Measurements from ENCODE around the gene ASCC2.
"Not testable (repeated sequence)": the region's sequence is repeated elsewhere in the genome, so short reads cannot be mapped to it uniquely, and the experiment has no call there.

ASCC2 gene

DNA sequence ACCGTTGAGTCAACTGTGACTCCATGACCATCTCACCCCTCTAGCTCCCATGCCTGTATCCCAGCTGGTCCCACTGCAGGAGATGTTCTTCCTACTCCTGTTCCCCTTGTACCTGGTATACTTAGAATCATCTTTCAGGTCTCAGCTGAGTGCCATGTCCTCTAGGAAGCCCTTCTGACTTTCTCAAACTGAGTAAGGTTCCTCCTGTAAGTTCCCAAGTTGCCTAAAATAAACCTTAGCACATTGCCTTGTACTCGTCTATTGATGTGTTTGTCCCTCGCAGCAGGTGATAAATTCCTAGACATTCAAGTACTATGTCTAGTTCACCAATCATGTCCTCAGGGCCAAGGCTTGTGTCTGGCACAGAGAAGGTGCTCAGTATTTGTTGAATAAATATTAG lies 18.4 kb upstream of the ASCC2 start:
- no peak for DNase-seq

DNA sequence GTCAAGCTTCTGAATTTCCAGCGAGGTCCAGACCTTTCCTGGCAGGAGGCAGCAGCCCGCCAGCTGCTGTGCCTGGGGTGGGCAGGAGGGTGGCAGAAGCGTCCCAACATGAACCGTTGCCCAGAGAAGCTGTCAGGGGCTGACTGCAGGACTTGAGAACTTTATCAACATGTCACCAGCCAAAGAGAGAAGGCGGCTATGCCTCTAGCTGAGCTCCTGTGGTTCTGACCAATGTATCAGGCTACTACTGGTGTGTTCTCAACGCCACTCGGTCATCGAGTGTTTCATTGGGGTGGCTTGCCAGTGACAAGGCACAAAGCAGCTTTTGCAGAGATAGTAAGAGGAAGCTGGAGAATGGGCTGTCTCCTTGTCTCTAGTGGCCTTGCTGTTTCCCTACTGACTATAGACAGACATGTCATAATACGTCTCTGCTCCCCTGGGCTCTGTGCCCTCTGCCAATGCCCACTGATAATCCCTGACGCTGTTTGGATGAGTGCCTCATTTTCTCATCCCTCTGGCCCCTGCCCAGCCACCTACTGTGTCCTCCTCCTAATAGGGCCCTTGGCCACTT lies 17.6 kb upstream of the ASCC2 start:
- DNase-seq: peak; percentile 63 to 73 (median 68)

DNA sequence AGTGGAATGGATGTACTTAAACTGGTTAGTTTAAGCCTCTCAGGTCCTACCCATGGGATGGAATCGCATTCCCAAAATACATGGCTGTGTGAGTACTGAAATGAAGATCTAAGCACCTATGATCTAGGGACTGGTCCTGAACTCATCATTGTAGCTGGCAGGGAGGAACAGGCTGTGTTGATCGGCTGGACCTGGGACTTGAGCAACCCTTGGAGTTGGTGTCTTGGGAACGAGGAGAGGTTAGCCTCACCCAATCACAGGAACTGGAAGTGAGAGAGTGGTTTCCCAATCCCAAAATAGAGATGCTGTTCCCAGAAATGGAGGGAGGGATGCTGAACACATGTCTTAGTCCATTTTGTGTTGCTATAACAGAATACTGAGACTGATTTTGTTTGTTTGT lies 16.4 kb upstream of the ASCC2 start:
- no peak for DNase-seq

DNA sequence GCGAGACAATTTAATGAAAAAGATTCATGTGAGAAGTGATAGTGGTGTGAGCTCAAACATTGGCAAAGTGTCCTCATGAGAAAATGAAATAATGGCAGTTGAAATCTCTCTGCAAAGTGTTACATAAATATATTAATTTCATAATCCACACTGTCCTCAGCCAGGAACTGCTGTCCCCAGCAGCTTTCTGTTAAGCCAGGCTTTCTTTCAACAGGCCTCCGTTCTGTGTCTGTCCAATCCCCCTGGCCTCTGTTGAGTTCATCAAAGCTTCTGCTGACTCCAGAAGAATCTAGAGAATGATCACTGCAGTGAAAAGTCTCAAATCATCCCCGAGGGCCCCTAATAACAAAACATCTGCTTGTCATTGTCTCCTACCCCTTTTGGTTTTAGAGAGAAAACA lies 10.0 kb upstream of the ASCC2 start:
- DNase-seq: peak; percentile 9 to 40 (median 37)

DNA sequence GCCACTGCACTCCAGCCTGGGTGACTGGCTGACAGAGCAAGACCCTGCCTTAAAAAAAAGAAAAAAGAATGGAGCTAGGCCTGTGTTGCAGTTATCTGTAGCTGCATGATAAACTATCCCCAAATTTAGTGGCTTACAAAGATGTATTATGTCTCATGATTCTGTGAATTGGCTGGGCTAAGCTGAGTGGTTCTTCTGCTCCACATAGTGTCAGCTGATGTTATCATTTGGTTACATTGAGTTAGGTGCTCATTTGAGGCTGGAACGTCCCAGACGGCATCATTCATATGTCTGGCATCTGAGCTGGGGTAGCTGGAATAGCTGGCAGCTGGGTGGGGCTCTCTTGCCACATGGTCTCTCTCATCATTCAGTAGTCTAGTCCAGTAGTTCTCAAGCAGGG lies 8.2 kb upstream of the ASCC2 start:
- DNase-seq: no peak

DNA sequence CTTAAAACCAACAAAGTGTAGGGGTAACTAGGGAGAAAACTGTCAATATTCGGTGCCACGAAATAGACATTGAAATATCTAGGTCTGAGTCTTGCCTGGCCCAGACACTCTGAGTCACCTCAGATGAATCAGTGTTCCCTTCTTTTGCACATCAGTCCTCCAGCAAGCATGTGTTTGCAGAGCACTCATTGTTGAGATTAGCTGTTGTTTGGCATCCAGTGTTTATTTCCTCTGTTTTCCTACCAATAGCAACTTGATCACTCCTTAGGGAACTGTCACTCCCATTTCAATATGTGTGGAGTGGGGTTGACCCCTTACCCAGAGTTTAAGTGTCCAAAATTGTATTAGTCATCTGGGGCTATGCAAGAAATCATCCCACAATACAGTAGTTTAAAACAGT lies 4.7 kb upstream of the ASCC2 start:
- peak; percentile 47 to 80 (median 58) for DNase-seq

DNA sequence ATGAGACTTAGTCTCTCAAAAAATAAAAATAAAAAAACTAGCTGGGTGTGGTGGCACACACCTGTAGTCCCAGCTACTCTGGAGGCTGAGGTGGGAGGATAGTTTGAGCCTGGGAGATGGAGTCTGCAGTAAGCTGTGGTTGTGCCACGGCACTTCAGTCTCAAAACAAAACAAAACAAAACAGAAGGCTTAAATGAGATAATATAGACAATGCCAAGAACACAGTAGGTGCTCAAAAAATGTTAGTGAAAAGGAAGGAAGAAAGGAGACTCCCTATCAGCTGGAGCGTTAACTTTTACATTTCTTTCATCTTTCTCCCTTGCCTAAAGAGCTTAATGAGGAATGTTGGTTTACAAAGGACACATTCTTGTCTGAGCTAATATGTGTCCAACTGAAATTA lies 4.1 kb upstream of the ASCC2 start:
- no peak for DNase-seq

DNA sequence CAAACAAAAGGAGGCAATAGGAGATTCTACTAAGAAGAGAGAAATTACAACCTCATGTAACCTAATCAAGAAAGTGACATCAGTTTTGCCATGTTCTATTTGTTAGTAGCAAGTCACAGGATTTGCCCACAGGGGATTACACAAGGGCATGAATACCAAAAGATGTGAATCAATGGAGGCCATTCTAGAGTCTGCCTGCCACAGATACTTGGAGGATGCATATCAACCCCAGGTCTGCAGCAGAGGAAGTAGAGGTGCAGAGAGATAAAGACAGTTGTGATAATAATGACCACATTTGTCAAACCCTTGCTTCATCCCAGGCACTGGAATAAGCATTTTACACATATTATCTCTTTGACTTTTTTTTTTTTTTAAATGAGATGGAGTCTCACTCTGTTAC lies 2.4 kb upstream of the ASCC2 start:
- peak; percentile 8 to 55 (median 32) for DNase-seq

DNA sequence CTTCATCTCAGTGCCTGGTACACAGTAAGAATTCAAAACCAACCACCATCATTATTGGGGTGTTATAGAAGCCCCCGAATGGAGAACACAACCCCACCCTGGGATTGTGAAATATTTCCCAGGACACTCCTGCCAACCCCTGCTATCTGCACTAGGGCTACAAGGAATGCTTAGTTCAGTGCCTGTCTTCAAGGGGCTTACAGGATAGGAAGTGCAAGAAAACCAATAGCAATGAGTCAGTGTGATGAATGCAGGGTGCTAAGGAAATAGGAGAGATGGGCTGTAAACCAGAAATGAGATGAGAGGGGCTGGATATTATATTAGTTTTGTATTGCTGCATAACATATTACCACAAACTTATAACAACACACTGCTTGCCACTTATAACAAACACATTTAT lies 965 bp upstream of the ASCC2 start:
- no peak for DNase-seq

DNA sequence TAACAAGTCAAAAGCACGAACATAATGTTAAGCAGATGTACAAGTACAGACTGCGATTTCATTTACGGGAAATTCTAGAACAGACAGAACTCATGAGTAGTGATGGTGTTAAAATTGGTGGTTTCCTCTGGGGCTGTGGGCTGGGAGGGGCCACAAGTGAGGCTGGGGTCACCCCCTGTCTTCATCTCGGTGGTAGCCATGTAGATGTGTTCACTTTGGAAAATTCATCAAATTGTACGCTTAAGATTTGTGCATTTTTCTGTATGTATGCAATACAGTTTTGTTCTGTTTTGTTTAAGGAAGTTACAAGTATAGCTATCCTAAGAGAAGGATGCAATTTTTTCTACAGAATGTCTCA lies 504 bp upstream of the ASCC2 start:
- peak in 1 of 4 experiments; percentile 18 for DNase-seq

DNA sequence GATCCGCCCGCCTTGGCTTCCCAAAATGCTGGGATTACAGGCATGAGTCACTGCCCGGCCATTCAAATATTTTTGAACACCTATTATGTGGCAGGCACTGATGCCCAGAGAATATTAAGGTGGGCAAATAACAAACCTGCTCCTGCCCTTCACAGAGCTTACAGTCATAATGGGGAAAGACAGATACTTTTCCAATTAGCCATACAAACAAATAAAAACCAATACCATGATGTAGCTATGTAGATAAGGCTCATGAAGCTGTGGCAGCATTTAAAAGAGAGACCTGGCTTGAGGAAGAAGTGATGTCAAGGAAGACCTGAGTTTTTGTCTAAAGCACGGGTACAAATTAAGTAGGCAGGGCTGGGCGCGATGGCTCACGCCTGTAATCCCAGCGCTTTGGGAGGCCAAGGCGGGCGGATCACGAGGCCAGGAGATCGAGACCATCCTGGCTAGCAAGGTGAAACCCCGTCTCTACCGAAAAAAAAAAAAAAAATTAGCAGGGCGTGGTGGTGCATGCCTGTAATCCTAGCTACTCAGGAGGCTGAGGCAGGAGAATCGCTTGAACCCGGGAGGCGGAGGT lies 1.2 kb downstream of the ASCC2 start:
- DNase-seq: not testable (repeated sequence)

DNA sequence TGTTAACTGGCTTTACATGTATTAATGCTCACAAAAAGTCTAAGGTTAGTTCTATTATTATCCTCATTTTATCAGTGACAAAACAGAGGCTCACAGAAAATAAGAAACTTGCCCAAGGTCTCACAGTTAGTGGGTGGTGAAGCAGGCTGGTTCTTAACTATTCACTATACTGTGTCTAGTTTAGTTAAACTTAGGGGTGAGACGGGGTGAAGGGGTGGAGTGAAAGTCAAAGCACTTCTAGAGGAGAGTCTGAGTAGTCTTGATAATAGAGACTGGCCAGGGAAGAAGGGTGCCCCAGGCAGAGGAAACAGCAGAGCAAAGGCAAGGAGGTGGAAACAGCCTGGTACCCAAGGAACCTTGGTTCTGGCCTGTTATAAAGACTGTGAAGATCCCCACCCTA lies 4.0 kb downstream of the ASCC2 start:
- DNase-seq: no peak

DNA sequence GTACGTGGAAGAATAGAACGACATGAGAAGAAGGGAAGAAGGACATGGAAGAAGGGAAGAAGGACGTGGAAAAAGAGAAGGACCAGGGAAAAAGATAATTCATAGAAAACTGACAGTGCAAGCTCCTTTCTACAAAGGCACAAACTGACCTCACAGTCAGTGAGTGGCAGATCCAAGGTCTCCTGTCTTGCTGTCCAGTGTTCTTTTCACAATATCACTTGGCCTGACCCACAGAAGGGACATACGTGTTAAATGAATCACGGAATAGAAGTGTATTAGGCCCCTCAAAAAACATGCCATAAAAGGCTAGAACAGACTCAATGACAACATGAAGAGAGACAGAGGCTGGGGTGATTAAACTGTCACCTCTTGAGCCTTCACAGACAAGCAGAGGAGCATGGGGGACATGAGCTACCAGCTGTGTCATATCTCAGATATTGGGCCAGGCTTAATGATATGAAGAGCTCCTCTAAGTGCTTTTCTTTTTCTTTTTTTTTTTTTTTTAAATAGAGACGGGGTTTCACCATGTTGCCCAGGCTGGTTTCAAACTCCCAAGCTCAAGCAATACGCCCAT lies 4.6 kb downstream of the ASCC2 start:
- no peak for DNase-seq

DNA sequence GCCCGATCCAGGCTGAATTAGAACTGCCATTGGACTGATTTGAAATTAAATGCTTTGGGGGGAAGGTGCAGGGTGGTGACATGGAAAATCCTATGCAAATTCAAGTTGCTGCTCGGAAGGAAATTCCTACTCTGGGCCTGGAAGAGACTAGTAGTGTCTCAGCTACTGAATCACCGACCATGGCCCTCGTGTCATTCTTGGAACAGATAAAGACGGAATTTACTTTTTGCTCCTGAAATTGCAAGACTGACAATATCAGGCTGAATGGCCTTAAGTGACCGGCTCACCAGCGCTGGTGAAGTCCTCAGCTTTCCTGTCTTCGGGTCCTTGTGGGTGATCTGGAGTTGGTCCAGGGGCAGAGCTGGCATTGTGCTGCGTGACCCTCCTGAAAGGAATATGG lies 6.1 kb downstream of the ASCC2 start:
- DNase-seq: no peak

DNA sequence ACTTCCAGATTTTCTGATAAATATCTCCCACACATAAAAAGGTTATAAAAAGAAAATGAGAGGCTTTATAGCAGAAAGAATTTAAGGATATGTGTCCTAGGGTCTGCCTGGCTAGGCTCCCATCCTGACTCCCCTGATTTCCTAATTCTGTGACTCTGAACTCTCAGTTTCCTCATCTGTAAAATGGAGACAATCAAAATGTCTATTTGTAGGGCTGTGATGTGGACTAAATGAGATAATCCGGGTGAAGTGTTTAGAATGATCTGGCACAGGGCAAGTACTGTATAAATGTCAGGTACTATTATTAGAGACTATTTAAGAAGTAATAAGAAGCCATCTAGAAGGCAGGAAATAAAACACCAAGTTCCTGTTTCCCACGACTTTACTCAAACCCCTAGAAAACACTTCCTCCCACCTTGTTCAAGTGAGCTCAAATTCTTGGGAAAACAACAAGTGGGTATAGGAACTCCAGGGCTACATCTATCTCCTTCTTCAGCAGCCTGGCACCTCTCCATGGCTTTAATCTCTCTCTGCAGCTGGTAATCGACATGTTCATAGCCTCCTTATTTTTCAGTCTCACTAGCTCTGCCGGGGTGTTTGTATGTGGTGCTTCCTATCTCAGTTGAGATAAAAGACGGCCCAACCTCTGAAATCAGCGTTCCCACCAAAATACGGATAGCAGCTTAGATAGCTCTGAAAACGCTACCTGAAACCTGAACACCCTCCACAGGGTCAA lies 6.7 kb downstream of the ASCC2 start:
- DNase-seq: peak in 2 of 4 experiments; percentile 7 to 42

DNA sequence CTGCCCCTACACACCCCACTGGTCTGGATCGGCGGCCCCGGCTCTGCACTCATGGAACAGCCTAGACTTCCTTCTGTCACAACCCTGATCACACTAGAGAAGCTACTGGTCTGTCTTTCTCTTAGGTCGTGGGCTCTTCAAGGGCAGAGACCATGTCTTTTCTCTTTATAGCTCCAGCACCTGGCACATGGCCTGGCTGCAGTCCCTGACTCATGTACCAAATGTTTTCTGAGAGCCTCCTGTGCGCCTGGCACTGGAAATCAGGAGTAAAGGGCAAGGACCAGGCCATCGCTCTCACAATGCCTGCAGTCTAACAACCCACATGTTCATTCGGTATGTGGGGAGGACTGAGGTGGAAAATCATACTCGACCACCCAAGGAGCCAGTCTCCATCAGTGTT lies 7.5 kb downstream of the ASCC2 start:
- no peak for DNase-seq

DNA sequence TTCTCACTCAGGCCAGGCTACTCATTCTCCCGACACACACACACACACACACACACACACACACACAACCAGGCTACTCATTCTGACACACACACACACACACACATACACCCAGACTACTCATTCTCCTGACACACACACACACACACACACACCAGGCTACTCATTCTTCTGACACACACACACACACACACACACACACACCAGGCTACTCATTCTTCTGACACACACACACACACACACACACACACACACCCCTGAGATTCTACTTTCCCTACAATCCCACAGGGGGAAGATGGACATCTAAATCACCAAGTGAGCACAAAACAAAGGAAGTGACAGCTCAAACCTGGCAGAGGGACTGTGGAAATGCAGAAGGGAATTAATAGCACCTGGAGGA lies 10.3 kb downstream of the ASCC2 start:
- DNase-seq: not testable (repeated sequence)

DNA sequence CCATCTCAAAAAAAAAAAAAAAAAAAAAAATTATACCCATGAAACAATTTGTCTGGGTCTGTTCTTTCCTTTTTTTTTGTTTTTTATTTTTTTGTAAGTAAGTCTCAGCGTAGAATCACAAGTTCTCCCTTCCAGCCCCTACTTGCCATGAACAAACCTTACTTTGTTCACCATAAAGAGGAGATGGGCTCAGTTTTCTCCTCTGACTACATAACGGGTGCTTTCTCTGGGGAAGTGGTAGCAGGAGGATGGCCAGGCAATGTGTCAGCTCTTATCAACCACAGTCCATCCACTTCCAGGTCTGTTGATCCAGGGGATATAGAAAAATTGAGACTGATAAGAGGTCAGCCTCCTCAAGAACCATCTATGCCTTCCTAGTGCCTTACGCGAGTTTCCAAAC lies 11.0 kb downstream of the ASCC2 start:
- no peak for DNase-seq

DNA sequence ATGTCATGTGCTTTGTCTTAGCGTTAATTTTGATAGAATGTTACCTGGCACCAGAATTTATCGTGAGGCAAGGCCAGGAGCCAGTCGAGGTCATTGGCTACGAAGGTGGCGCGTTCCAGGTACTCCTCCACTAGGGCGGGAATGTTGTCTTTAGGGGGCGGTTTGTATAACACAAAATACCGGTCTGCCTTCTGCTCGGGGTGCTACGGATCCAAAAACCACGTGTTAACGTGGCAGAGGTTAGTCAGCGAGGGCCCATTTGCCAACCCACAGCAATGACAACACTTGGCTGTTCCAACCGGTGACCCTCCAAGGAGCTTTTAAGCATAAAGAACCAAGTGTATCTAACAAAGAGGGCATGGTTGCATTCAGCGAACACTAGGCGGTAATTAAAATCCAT lies 12.5 kb downstream of the ASCC2 start:
- DNase-seq: no peak

DNA sequence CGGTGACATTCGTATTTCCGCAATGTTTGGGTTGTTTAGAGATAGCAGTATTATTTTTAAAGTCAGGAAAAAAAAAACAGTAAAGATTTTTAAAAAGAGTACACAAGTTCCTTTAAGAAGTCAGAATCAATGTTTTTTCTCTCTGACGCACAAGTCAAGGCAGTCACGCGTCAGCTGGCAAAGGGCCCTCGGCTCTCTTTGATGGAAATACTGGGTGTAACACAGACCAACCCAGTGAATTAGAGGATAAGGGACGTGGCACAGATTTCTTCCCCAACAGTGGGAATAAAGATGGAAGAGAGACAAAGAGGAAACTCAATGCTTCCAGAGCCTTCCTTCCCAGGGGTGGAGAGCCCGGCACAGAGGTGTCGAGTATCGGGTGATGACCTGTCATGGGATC lies 13.4 kb downstream of the ASCC2 start:
- no peak for DNase-seq

DNA sequence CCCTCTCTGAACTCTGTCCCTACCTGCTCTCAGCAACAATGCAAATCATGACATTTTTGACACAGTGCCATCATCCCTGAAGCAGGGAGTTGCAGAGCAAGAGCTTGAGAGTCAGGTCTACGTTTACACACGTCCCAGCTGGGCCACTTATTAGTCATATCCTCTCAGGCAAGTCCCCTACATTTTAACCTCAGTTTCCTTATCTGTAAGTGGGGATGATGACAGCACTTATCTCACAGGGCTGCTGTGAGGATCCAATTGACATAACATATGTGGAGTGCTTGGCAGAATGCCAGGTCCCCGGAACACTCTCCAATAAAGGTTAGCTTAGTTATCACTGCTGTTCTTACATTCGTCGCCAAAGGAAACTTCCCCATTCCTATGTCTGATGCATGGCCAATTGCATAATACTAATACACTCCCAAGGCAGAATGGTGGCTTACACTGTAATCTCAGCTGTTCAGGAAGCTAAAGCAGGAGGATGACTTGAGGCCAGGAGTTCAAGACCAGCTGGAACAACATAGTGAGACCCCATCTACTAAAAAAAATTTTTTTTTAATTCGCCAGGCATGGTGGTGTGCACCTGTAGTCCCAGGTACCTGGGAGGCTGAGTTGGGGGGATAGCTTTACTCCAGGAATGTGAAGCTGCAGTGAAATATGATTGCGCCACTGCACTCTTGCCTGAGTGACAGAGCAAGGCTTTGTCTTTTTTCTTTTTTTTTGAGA lies 16.6 kb downstream of the ASCC2 start:
- peak; percentile 93 to 98 (median 96) for DNase-seq

DNA sequence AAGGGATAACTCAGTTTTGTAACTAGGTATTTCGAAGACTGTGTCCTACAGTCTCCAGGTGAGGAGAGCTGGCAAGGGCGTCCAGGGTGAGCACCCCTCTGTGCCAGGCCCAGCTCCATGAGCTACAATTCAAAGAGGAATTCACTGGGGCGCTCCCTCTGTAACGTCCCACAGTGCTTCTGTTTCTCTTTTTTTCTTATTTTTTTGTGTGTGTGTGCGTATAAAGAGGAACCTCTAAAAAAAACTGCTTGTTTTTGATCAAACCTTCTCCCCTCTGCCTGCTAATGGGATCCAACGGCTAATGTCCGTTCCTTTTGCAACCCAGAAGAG lies 17.1 kb downstream of the ASCC2 start:
- DNase-seq: peak in 1 of 4 experiments; percentile 86

DNA sequence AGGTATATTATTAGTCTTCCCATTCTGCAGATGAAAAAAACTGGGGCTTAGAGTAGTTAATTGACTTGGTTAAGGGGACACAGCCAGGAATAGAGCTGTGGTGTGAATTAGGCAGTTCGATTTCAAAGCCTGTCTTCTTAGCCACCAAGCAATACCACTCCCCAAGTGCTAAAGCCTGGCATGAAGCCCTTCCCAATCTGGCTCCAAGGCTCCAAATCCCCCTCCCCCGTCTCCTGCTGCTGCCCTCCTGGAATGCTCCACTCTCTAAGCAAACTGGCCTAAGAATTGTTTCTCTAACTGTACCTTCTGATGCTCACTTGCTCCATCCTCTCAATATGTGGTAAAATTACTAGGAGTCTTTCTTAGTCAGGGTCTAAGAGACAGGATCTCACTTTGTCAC lies 18.6 kb downstream of the ASCC2 start:
- DNase-seq: no peak

DNA sequence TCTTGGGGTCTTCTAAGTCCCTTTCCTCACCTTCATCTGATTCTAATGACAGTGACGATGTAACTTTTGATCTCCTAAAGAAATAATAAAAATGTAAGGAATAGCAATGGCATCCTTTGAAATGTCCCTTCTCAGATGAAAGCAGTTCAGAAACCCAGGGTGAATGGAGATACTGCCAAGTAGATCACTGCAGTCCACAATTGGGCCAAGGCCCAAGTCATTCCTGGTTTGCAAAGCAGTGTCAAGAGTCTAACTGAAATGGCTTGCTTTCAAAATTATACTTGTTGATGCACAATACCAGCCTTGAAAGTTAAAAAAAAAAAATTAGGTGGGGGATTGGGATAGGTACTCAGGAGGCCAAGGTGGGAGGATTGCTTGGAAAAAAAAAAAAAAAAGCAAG lies 20.4 kb downstream of the ASCC2 start:
- DNase-seq: no peak
